Lower lobe of right lung (tissue), 2 donors: ENCODE measurements around the gene BOK. TPM values are rescaled to one million over a fixed set of nuclear protein-coding genes. Genes with fewer than 3 reads are reported as not detected.

Experiments used
- ATAC-seq, 2 donors: fragments of 200-7000 bp; cut with Tn5 transposase; one replicate each; pipeline ENCODE4 v1.9.1; 2020 to 2022; ENCODE audit warnings: mild to moderate bottlenecking in 2 of 2, moderate library complexity in 2 of 2
- DNase-seq: peaks from one replicate; pipeline ENCODE4 v3.0.0-alpha.2; 2020
- H3K27ac ChIP-seq: fragments of 200-600 bp; one replicate; pipeline ENCODE4 v1.8.0; 2022
- H3K27me3 ChIP-seq: fragments of 200-600 bp; one replicate; pipeline ENCODE4 v1.8.0; 2022; ENCODE audit warnings: low read depth
- H3K36me3 ChIP-seq: fragments of 200-600 bp; one replicate; pipeline ENCODE4 v1.8.0; 2022; ENCODE audit warnings: mild to moderate bottlenecking
- H3K4me1 ChIP-seq: fragments of 200-600 bp; one replicate; pipeline ENCODE4 v1.8.0; 2022
- H3K4me3 ChIP-seq: fragments of 200-600 bp; one replicate; pipeline ENCODE4 v1.8.0; 2022; ENCODE audit warnings: mild to moderate bottlenecking
- H3K9me3 ChIP-seq: fragments of 200-600 bp; one replicate; pipeline ENCODE4 v1.8.0; 2022
- intact Hi-C: fragments of 100-400 bp; cut with DNase I; formaldehyde crosslinking; loops from one replicate; pipeline ENCODE4 v1.11.0; 2022
- total RNA-seq: library from RNA; stranded (reverse); fragmentation: NEBNext Ultra II Directional; extraction: Animal tissue kit (Norgen Biotek cat#: 25700); gene quantifications from one replicate; pipeline ENCODE4 v1.2.1, GENCODE V29; 2021
- TF ChIP-seq, protein P1 (sequence below): fragments of 200-600 bp; IDR thresholded peaks from one replicate; pipeline ENCODE4 v1.8.0; 2022; ENCODE audit warnings: antibody characterized with exemption, mild to moderate bottlenecking
- donor health status: DM: no; HTN: yes; CAD: no; lungs with severe emphysema.

The BOK gene
- total RNA-seq, 1 donor from 2014 or later, result 44.2 TPM

DNA sequence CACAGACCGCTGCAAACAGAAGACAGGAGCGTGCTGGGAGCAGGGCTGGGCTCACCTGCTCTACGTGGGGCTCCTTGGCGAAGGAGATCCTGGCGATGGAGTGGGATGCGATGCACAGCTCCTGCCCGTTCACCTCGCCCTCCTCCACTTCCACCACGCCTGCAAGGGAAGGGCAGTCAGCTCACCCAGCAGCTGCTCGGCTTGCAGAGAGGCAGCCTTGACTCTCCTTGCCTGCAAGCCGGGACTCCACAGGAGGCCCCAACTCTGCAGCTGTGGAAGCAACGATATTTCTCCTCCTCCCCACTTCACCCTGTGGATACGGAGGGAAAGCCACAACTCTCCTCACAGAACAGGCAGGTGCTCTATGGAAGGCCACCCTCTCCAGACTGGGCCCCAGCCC lies 43.3 kb downstream of the BOK start:
- peaks cover 97% of the 10 kb centered on the region for H3K36me3 ChIP-seq
- H3K27me3 ChIP-seq, result no peaks in the 10 kb centered on the region
- H3K9me3 ChIP-seq, result no peaks in the 10 kb centered on the region
- no peak overlapping the region for H3K27ac ChIP-seq
- no peak overlapping the region for H3K4me3 ChIP-seq
- intact Hi-C loops, result no loop called here
- no peaks in the 10 kb centered on the region for H3K4me1 ChIP-seq
- TF ChIP-seq, protein P1, sequence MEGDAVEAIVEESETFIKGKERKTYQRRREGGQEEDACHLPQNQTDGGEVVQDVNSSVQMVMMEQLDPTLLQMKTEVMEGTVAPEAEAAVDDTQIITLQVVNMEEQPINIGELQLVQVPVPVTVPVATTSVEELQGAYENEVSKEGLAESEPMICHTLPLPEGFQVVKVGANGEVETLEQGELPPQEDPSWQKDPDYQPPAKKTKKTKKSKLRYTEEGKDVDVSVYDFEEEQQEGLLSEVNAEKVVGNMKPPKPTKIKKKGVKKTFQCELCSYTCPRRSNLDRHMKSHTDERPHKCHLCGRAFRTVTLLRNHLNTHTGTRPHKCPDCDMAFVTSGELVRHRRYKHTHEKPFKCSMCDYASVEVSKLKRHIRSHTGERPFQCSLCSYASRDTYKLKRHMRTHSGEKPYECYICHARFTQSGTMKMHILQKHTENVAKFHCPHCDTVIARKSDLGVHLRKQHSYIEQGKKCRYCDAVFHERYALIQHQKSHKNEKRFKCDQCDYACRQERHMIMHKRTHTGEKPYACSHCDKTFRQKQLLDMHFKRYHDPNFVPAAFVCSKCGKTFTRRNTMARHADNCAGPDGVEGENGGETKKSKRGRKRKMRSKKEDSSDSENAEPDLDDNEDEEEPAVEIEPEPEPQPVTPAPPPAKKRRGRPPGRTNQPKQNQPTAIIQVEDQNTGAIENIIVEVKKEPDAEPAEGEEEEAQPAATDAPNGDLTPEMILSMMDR, result no peak
- ATAC-seq, result no peak
- DNase-seq, result no peak

DNA sequence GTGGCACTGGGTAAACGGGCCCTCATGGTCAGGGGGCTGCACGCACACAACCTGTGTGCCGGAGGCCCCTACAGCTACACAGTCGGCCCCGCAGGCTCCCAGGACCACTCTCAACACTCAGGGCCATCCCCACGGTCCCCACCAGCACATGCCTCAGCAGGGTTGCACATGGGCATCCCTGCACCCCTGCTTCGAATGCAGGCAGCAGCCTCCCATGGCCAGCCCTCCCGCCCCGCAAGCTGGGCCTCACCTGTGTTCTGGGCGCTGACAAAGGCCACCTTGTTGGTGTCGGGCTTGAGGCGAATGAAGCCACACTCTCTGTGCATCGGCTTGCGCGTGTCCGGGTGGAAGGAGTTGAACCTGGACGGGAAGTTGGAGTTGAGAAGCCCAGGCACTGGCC lies 44.2 kb downstream of the BOK start:
- ATAC-seq, result no peak
- no peaks in the 10 kb centered on the region for H3K4me1 ChIP-seq
- H3K4me3 ChIP-seq, result no peak overlapping the region
- TF ChIP-seq, protein P1, result no peak
- no peaks in the 10 kb centered on the region for H3K9me3 ChIP-seq
- H3K27ac ChIP-seq, result no peak overlapping the region
- DNase-seq, result no peak
- H3K27me3 ChIP-seq, result no peaks in the 10 kb centered on the region
- intact Hi-C loops, result no loop called here
- H3K36me3 ChIP-seq, result peaks cover 89% of the 10 kb centered on the region

DNA sequence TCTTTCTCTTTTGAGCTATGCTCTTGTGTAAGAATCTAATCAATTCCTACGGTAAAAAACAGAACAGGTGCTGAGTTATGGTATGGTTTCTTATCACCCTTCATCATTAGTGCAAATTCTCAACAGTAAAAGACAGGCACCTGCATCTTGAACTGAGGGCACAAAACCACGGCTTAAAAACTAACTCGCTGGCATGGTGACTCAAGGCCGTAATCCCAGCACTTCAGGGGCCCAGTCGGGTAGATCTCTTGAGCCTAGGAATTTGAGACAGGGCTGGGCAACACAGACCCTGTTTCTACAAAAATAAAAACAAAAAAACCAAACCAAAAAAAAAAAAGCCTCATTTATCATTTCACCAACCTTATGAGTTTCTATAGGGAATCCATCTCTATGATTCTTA lies 45.1 kb downstream of the BOK start:
- Histone ChIP-seq H3K4me3 (no peak overlapping the region), H3K27ac (no peak overlapping the region), H3K4me1 (no peaks in the 10 kb centered on the region), H3K36me3 (peaks cover 79% of the 10 kb centered on the region), H3K27me3 (no peaks in the 10 kb centered on the region), H3K9me3 (no peaks in the 10 kb centered on the region)
- intact Hi-C loops, result no loop called here
- DNase-seq (no peak), ATAC-seq (no peak)
- TF ChIP-seq, protein P1, result no peak

DNA sequence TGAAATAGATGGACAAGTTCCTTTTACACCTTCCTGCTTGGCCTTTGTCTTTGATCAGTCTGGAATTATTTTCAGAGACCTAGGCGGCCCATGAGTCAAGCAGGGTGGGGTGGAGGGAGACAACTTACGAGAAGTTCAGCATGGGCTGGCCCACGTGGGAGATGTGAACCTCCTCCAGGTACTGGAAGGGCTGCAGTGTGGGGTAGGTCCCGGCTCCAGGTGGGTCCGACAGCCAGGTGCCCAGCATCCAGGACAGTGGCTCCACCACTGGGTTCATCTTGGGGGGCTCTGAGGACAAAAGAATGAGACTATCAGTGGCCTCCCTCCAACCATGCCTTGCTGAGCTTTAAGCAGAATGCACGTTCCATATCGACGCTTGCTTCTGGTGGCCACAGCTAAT lies 47.6 kb downstream of the BOK start:
- ATAC-seq (no peak), DNase-seq (no peak)
- H3K4me3 ChIP-seq, result no peak overlapping the region
- intact Hi-C loops, result no loop called here
- TF ChIP-seq, protein P1, result no peak
- H3K4me1 ChIP-seq, result peaks cover 7% of the 10 kb centered on the region
- no peak overlapping the region for H3K27ac ChIP-seq
- no peaks in the 10 kb centered on the region for H3K9me3 ChIP-seq
- H3K27me3 ChIP-seq, result no peaks in the 10 kb centered on the region
- H3K36me3 ChIP-seq, result peaks cover 54% of the 10 kb centered on the region

DNA sequence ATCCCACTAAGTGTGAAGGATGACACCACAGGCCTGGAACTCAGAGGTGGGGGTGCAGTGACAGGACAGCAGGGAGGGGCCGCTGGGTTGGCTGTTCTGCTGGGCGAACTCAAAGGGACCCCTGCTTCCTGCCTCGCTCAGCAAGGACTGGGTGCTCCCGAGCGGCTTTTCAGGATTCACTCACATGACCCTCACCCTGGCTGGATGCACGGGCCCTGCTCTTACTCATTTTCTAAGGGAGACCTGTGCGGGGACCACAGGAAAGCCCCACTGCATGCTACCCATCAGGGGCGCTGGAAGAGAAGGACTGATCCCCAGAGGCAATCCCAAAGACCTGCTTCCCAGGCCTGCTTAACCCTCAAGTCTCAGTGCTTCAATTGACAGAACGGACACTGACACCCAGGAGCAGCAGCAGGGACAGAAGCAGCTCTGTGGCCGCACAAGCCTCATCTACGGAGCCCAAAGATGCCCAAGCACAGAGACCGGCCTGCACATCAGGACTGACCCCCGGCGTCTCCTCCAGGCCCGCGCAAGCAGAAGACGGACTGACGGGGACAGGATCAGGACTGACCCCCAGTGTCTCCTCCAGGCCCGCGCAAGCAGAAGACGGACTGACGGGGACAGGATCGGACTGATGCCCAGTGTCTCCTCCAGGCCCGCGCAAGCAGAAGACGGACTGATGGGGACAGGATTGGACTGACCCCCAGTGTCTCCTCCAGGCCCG lies 48.8 kb downstream of the BOK start:
- Histone ChIP-seq H3K4me1 (peaks cover 7% of the 10 kb centered on the region), H3K9me3 (no peaks in the 10 kb centered on the region), H3K36me3 (peaks cover 43% of the 10 kb centered on the region), H3K27me3 (no peaks in the 10 kb centered on the region), H3K4me3 (no peak overlapping the region), H3K27ac (no peak overlapping the region)
- TF ChIP-seq, protein P1, result no peak
- ATAC-seq (no peak), DNase-seq (no peak)
- intact Hi-C loops, result no loop called here
